GM13976 (cell line): Measurements from ENCODE around the gene ATP1A4.

ENCODE experiments used
- DNase-seq: peaks from one replicate; pipeline ENCODE4 v3.0.0; 2012; ENCODE audit warnings: low spot score
- CTCF ChIP-seq: IDR thresholded peaks from 2 replicates; pipeline ENCODE4 v1.5.1; 2012; ENCODE audit warnings: borderline replicate concordance, mild to moderate bottlenecking; ENCODE audit not compliant: insufficient read depth; ENCODE audit errors: extremely low read depth, missing control alignments, control extremely low read depth
- in situ Hi-C: fragments of 300-500 bp; cut with MboI; formaldehyde crosslinking; loops from one replicate; pipeline ENCODE4 v1.12.0; 2022; ENCODE audit warnings: low sequenced_read_pairs, mixed read lengths, inconsistent platforms; ENCODE audit not compliant: unreplicated experiment

Gene ATP1A4

GRCh38 chr1:160189649-160190625 lies 38.5 kb downstream of the ATP1A4 start, which contains the start of gene CASQ1:
Gene CASQ1 (plus strand): TSS chr1:160190575. CDS start chr1:160190752, 177 bp downstream.
- TF ChIP-seq CTCF, result no peak
- in situ Hi-C loops, result loop anchor here (10.0 kb wide), 1 partner anchor 185 kb away; no protein-coding TSS in a partner anchor
- no peak for DNase-seq

- in situ Hi-C loops, result loop anchor here (10.0 kb wide), 1 partner anchor 183 kb away; no protein-coding TSS in a partner anchor
- DNase-seq, result no peak
- TF ChIP-seq CTCF, result no peak
Observed at GRCh38 chr1:160191756-160192155, 40.4 kb downstream of the ATP1A4 start.

DNA sequence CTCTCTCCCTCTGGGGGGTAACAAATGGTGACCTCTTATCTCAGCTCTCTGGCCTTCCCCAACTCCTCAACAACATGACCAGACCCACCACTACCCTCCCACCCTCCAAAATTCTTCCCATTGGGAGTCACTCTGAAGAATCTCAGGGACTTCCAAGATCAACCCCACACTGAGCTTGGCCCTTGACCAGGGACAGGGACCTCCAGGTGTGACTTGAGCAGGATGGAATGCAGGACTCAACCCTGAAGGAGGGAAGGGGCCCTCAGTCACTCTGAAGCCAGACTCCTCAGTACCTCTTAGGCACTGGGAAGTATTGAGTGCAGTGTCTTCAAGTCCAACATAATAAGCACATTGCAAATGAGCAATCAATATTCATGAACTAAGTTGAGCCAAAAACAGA lies 40.8 kb downstream of the ATP1A4 start:
- in situ Hi-C loops, result loop anchor here (10.0 kb wide), 1 partner anchor 183 kb away; no protein-coding TSS in a partner anchor
- no peak for TF ChIP-seq CTCF
- no peak for DNase-seq

- peak; percentile 80 for DNase-seq
- TF ChIP-seq CTCF, result peak; percentile 95
- in situ Hi-C loops, result loop anchor here (10.0 kb wide), 1 partner anchor 182 kb away; no protein-coding TSS in a partner anchor
Observed at GRCh38 chr1:160193091-160193819, 41.9 kb downstream of the ATP1A4 start.

GRCh38 chr1:160193832-160194736 lies 42.7 kb downstream of the ATP1A4 start:
- TF ChIP-seq CTCF, result no peak
- no peak for DNase-seq
- in situ Hi-C loops, result loop anchor here (10.0 kb wide), 1 partner anchor 181 kb away; no protein-coding TSS in a partner anchor

- DNase-seq, result no peak
- TF ChIP-seq CTCF, result no peak
- in situ Hi-C loops, result loop anchor here (10.0 kb wide), 1 partner anchor 180 kb away; no protein-coding TSS in a partner anchor
Observed at GRCh38 chr1:160194737-160195059, 43.3 kb downstream of the ATP1A4 start.
